GM20000 (cell line): ENCODE data around the gene PABPC3.

Source experiments
- DNase-seq: peaks from one replicate; pipeline ENCODE4 v3.0.0; 2012; ENCODE audit warnings: low spot score
- CTCF ChIP-seq: IDR thresholded peaks from 2 replicates; pipeline ENCODE4 v1.5.1; 2012; ENCODE audit warnings: mild to moderate bottlenecking, control low read depth; ENCODE audit errors: extremely low read depth, missing control alignments

The PABPC3 gene

GRCh38 chr13:25147638-25148401 lies 51.9 kb downstream of the PABPC3 start:
- DNase-seq: peak; percentile 18
- TF ChIP-seq CTCF: no peak

GRCh38 chr13:25148402-25148771 lies 52.5 kb downstream of the PABPC3 start:
- TF ChIP-seq CTCF: no peak
- no peak for DNase-seq
